Cardiac fibroblast (primary cell): ENCODE results near the gene DDIT3.
"Not testable (repeated sequence)": the region's sequence is repeated elsewhere in the genome, so short reads cannot be mapped to it uniquely, and the experiment has no call there.

Experiments
- DNase-seq, 2 donors: peaks; one replicate each; pipeline versions ENCODE4 v3.0.0 to v3.0.0-alpha.2; 2010; ENCODE audit warnings: low read depth in 2 of 2
- H3K4me3 ChIP-seq, 2 donors: replicated peaks in 1 of 2; 1 replicate in 1 of 2; 2 replicates in 1 of 2; pipeline ENCODE4 v1.5.1; 2011; ENCODE audit warnings: low read depth in 2 of 2, low read length in 2 of 2, mild to moderate bottlenecking in 2 of 2, moderate library complexity in 1 of 2
- TF ChIP-seq, protein P1 (sequence below): IDR thresholded peaks from one replicate; pipeline ENCODE4 v1.5.1; 2011; ENCODE audit warnings: low read depth, mild to moderate bottlenecking, low read length, inconsistent platforms

DDIT3 gene

DNA sequence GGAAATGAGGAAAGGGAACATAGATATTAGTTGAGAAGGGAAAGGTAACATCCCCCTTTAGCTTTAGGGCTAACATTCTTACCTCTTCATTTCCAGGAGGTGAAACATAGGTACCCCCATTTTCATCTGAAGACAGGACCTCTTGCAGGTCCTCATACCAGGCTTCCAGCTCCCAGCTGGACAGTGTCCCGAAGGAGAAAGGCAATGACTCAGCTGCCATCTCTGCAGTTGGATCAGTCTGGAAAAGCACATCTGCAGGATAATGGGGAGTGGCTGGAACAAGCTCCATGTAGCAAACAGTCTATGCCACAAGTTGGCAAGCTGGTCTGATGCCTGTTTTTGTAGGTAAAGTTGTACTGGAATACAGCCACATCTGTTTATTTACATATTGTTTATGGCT, 3.1 kb downstream of the DDIT3 start:
- DNase-seq = peak; percentile 43 to 49
- H3K4me3 ChIP-seq = no peak overlapping the region
- TF ChIP-seq, protein P1, sequence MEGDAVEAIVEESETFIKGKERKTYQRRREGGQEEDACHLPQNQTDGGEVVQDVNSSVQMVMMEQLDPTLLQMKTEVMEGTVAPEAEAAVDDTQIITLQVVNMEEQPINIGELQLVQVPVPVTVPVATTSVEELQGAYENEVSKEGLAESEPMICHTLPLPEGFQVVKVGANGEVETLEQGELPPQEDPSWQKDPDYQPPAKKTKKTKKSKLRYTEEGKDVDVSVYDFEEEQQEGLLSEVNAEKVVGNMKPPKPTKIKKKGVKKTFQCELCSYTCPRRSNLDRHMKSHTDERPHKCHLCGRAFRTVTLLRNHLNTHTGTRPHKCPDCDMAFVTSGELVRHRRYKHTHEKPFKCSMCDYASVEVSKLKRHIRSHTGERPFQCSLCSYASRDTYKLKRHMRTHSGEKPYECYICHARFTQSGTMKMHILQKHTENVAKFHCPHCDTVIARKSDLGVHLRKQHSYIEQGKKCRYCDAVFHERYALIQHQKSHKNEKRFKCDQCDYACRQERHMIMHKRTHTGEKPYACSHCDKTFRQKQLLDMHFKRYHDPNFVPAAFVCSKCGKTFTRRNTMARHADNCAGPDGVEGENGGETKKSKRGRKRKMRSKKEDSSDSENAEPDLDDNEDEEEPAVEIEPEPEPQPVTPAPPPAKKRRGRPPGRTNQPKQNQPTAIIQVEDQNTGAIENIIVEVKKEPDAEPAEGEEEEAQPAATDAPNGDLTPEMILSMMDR = no peak

DNA sequence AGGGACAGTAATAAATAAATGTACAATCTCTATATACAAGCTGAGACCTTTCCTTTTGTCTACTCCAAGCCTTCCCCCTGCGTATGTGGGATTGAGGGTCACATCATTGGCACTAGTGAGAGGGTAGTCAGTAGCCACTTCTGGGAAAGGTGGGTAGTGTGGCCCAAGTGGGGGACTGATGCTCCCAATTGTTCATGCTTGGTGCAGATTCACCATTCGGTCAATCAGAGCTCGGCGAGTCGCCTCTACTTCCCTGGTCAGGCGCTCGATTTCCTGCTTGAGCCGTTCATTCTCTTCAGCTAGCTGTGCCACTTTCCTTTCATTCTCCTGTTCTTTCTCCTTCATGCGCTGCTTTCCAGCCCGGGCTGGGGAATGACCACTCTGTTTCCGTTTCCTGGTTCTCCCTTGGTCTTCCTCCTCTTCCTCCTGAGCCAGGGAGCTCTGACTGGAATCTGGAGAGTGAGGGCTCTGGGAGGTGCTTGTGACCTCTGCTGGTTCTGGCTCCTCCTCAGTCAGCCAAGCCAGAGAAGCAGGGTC, 3.6 kb downstream of the DDIT3 start:
- no peak for DNase-seq
- TF ChIP-seq, protein P1 = no peak
- H3K4me3 ChIP-seq = no peak overlapping the region

DNA sequence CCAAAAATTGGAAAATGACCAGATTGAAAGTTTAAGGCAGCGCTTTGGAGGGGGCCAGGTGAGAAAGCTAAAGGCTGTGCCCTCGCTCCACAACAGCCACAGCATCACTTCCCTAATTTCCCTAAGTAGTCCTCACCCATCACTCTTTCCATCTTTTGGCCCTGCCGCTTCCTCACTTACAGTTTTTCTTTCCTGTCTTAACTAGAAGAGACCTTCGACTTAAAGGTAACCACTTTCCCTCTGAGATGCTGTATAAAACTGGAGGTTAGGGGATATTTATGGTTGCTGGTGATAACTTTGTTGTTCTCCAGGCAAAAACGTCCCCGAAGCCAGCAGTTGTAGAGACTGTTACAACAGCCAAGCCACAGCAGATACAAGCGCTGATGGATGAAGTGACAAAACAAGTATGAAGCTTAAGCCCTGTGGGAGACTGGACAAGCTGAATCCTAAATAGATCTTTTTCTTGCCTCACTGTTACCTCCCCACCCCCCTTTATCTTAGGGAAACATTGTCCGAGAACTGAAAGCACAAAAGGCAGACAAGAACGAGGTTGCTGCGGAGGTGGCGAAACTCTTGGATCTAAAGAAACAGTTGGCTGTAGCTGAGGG, 4.3 kb downstream of the DDIT3 start:
- TF ChIP-seq, protein P1 = no peak
- H3K4me3 ChIP-seq = no peak overlapping the region
- peak in 1 of 2 donors; percentile 23 for DNase-seq

DNA sequence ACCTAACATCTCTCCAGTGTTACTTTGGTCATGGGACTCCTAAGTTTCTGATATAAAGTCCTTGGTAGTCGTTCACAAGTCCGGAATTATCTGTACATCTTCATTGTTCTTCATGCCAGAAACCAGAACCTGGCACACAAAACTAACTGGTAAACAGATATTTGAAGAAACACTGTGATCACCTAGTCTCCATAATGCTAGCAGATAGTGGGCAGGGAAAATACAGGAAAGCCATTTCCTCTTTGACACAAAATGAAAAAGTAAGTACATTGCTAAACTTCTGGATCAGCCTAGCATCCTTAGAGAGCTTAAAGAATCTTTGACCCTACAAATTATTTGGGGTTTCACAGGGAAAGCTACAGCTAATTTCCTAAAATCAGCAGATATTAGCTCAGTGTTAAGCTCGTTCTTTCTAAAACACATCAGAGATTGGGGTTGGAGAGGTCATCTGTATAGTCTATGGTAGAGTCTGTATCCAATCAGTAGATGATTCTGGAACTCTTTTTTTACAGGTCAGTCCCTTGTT, 4.8 kb downstream of the DDIT3 start:
- no peak for DNase-seq
- H3K4me3 ChIP-seq = no peak overlapping the region
- TF ChIP-seq, protein P1 = no peak

DNA sequence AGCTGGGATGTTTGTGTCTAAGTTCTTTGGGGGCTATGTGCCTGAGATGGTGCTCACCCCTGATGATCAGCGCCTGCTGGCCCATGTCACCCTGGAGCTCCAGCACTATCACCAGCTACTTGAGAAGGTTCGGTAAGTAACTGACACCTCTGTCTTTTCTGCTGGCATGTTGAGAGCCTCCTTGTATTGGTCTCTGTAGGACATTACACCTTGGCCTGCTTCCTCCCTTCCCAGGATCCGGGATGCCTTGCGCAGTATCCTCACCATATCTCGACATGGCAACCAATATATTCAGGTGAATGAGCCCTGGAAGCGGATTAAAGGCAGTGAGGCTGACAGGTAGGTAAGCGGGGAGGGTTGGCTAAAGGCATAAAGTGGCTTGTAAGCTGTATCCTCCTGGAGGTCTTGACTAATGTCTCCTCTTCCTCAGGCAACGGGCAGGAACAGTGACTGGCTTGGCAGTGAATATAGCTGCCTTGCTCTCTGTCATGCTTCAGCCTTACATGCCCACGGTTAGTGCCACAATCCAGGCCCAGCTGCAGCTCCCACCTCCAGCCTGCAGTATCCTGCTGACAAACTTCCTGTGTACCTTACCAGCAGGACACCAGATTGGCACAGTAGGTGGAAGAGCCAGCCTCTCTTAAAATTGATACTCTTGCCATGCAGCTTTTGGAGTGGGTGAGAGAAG, 5.5 kb downstream of the DDIT3 start:
- DNase-seq = no peak
- TF ChIP-seq, protein P1 = no peak
- no peak overlapping the region for H3K4me3 ChIP-seq

DNA sequence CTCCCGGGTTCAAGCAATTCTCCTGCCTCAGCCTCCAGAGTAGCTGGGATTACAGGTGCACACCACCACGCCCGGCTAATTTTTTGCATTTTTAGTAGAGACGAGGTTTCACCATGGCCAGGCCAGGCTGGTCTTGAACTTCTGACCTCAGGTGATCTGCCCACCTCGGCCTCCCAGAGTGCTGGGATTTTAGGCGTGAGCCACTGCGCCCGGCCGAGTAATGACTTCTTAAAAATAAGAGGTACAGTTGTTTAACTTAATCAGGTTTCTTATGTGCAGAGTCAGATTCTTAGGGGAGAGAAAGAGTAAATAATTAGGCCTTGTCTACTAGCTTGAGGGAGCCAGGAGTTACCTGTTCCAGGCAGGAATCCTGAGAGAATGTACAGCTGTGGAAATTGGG, 6.1 kb downstream of the DDIT3 start:
- H3K4me3 ChIP-seq, DNase-seq: not testable (repeated sequence)

DNA sequence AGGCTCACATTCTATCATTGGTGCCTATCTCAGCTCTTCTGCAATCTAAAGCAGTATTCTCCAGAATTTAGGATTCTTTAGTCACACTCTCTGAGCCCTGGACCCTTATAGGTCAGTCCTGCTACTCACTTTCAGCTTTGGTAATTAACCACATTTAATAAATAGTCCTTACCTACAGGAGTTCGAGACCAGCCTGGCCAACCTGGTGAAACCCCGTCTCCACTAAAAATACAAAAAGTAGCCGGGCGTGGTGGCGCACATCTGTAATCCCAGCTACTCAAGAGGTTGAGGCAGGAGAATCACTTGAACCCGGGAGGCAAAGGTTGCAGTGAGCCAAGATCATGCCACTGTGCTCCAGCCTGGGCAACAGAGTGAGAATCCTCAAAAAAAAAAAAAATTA, 6.6 kb downstream of the DDIT3 start:
- H3K4me3 ChIP-seq, DNase-seq: not testable (repeated sequence)
